ENCODE results near the gene TSPEAR.

DNA sequence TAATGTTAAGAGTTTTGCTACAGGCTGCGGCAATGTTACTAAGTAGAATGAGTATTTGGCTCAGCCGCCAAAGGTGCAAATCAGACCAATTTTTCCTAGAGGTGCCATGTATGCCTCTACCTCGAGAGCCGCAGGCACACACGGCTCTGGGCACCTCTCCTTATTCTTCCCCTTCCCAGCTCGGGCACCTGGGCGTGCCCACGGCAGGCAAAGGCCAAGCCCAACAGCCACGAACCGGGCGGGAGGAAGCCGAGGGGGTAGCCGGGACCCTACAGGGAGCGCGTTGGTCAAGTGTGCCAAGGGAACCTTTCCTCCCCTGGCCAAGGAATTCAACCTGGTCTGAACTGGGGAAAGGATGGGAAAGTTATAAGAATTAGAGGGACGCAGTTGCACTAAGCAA is 225.1 kb downstream of the TSPEAR start:
- TF ChIP-seq CTCF (IDR thresholded peaks at IDR 0.05) (no peak), POLR2AphosphoS5 (IDR thresholded peaks at IDR 0.05) (no peak), EP300 (IDR thresholded peaks at IDR 0.05) (no peak)
